ENCODE data around the gene C12orf60.
A peak's percentile ranks its signal among the peaks of the same experiment; 100 is the strongest.

Gene C12orf60

DNA sequence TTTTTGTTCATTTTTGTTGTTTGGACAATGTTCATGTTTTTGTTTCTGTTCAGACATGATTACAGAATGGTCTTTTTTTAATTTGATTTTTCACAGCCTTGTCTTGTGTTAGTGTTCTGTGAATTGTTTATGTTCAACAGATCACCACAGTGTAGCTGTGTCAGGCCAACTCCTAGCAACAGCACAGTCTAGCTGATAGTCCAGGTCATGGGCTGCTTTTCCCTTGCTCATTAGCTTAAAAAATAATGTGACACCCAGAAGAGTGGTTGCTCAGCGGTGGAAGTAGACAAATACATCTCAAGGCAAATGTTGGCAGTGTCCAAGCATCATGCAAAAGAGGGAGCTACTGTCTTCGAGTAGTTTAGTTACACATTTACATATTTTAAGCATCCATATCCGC, 22.6 kb upstream of the C12orf60 start:
- Histone ChIP-seq H3K4me1 (ENCODE audit: insufficient read depth, insufficient read length) (no peaks in the 10 kb centered on the region), H3K36me3 (ENCODE audit: insufficient read depth, insufficient read length, low read length) (peaks cover 21% of the 10 kb centered on the region), H3K9ac (ENCODE audit: insufficient read length, low read depth) (no peak overlapping the region), H3K27me3 (ENCODE audit: insufficient read depth, insufficient read length) (no peaks in the 10 kb centered on the region), H3K4me3 (ENCODE audit: insufficient read length, low read depth) (no peak overlapping the region), H3K9me3 (ENCODE audit: insufficient read depth, low read length) (no peaks in the 10 kb centered on the region)
- no peak for TF ChIP-seq SUZ12 (IDR thresholded peaks at IDR 0.05; ENCODE audit: extremely low read depth, insufficient read depth, insufficient read length)
- TF ChIP-seq ZNF274 (IDR thresholded peaks at IDR 0.05; ENCODE audit: low read depth, low read length) = no peak
- TF ChIP-seq YY1 (IDR thresholded peaks at IDR 0.05; ENCODE audit: insufficient read depth, insufficient read length) = no peak
- DNase-seq (ENCODE audit: low read depth, low spot score) = no peak

- TF ChIP-seq YY1 (IDR thresholded peaks at IDR 0.05; ENCODE audit: insufficient read depth, insufficient read length) = no peak
- TF ChIP-seq ZNF274 (IDR thresholded peaks at IDR 0.05; ENCODE audit: low read depth, low read length) = no peak
- TF ChIP-seq SUZ12 (IDR thresholded peaks at IDR 0.05; ENCODE audit: extremely low read depth, insufficient read depth, insufficient read length) = no peak
- H3K4me3 ChIP-seq (ENCODE audit: insufficient read length, low read depth) = no peak overlapping the region
- DNase-seq (ENCODE audit: low read depth, low spot score) = no peak
- H3K9me3 ChIP-seq (ENCODE audit: insufficient read depth, low read length) = no peaks in the 10 kb centered on the region
- no peaks in the 10 kb centered on the region for H3K4me1 ChIP-seq (ENCODE audit: insufficient read depth, insufficient read length)
- H3K27me3 ChIP-seq (ENCODE audit: insufficient read depth, insufficient read length) = no peaks in the 10 kb centered on the region
- H3K36me3 ChIP-seq (ENCODE audit: insufficient read depth, insufficient read length, low read length) = peaks cover 28% of the 10 kb centered on the region
- no peak overlapping the region for H3K9ac ChIP-seq (ENCODE audit: insufficient read length, low read depth)
Measured at GRCh38 chr12:14781563-14781962, 21.9 kb upstream of the C12orf60 start.

DNA sequence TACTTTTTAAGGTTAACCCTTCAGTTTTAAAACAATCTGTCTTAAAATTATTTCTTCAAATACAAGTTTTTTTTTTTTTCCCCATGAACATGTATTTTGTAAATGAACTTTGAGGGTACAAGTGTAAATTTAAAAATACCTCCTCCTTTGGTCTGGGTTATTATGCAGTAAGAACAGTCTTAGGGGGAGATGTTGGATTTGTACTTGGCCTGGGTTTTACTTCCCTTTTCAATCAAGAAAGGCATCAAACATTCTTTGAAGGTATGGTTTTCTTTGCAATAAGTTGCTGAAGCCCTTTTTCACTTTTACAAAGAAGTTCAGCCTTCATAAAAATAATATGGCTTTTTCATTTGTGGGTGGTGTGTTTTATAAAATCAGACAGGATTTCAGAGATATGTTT, 20.7 kb upstream of the C12orf60 start:
- H3K9me3 ChIP-seq (ENCODE audit: insufficient read depth, low read length) = no peaks in the 10 kb centered on the region
- TF ChIP-seq ZNF274 (IDR thresholded peaks at IDR 0.05; ENCODE audit: low read depth, low read length) (no peak), SUZ12 (IDR thresholded peaks at IDR 0.05; ENCODE audit: extremely low read depth, insufficient read depth, insufficient read length) (no peak), YY1 (IDR thresholded peaks at IDR 0.05; ENCODE audit: insufficient read depth, insufficient read length) (no peak)
- H3K36me3 ChIP-seq (ENCODE audit: insufficient read depth, insufficient read length, low read length) = peaks cover 40% of the 10 kb centered on the region
- no peak overlapping the region for H3K9ac ChIP-seq (ENCODE audit: insufficient read length, low read depth)
- no peaks in the 10 kb centered on the region for H3K4me1 ChIP-seq (ENCODE audit: insufficient read depth, insufficient read length)
- H3K27me3 ChIP-seq (ENCODE audit: insufficient read depth, insufficient read length) = no peaks in the 10 kb centered on the region
- no peak for DNase-seq (ENCODE audit: low read depth, low spot score)
- H3K4me3 ChIP-seq (ENCODE audit: insufficient read length, low read depth) = no peak overlapping the region

GRCh38 chr12:14784471-14784870, 19.0 kb upstream of the C12orf60 start:
- DNase-seq (ENCODE audit: low read depth, low spot score) = no peak
- H3K36me3 ChIP-seq (ENCODE audit: insufficient read depth, insufficient read length, low read length) = peaks cover 57% of the 10 kb centered on the region
- no peak for TF ChIP-seq SUZ12 (IDR thresholded peaks at IDR 0.05; ENCODE audit: extremely low read depth, insufficient read depth, insufficient read length)
- TF ChIP-seq YY1 (IDR thresholded peaks at IDR 0.05; ENCODE audit: insufficient read depth, insufficient read length) = no peak
- no peak for TF ChIP-seq ZNF274 (IDR thresholded peaks at IDR 0.05; ENCODE audit: low read depth, low read length)

DNA sequence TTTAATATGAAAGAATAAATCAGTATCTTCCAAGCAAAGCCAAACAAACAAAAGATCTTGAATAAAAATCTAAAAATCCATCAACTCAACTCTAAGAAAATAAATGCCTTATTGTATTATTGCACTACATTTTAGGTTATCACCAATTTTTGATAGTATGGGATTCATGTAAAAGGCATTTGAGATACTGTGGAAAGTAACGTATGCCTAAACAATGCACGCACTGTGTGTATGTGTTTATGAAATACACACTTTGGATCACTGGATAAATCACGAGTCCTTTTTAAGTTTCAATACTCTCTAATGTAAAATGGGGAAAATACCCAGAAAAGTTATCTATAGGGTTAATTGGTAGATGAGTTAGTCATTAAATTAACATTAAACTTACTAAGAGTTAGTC, 17.9 kb upstream of the C12orf60 start:
- TF ChIP-seq ZNF274 (IDR thresholded peaks at IDR 0.05; ENCODE audit: low read depth, low read length) (no peak), YY1 (IDR thresholded peaks at IDR 0.05; ENCODE audit: insufficient read depth, insufficient read length) (no peak), SUZ12 (IDR thresholded peaks at IDR 0.05; ENCODE audit: extremely low read depth, insufficient read depth, insufficient read length) (no peak)
- H3K36me3 ChIP-seq (ENCODE audit: insufficient read depth, insufficient read length, low read length) = peaks cover 68% of the 10 kb centered on the region
- H3K4me1 ChIP-seq (ENCODE audit: insufficient read depth, insufficient read length) = no peaks in the 10 kb centered on the region
- no peak overlapping the region for H3K4me3 ChIP-seq (ENCODE audit: insufficient read length, low read depth)
- no peak for DNase-seq (ENCODE audit: low read depth, low spot score)
- H3K9ac ChIP-seq (ENCODE audit: insufficient read length, low read depth) = no peak overlapping the region
- H3K9me3 ChIP-seq (ENCODE audit: insufficient read depth, low read length) = no peaks in the 10 kb centered on the region
- H3K27me3 ChIP-seq (ENCODE audit: insufficient read depth, insufficient read length) = no peaks in the 10 kb centered on the region

More at GRCh38 chr12:14784471-14784870, 19.0 kb upstream of the C12orf60 start:
- Histone ChIP-seq H3K9me3 (ENCODE audit: insufficient read depth, low read length) (no peaks in the 10 kb centered on the region), H3K4me3 (ENCODE audit: insufficient read length, low read depth) (no peak overlapping the region), H3K27me3 (ENCODE audit: insufficient read depth, insufficient read length) (no peaks in the 10 kb centered on the region), H3K9ac (ENCODE audit: insufficient read length, low read depth) (no peak overlapping the region), H3K4me1 (ENCODE audit: insufficient read depth, insufficient read length) (no peaks in the 10 kb centered on the region)

DNA sequence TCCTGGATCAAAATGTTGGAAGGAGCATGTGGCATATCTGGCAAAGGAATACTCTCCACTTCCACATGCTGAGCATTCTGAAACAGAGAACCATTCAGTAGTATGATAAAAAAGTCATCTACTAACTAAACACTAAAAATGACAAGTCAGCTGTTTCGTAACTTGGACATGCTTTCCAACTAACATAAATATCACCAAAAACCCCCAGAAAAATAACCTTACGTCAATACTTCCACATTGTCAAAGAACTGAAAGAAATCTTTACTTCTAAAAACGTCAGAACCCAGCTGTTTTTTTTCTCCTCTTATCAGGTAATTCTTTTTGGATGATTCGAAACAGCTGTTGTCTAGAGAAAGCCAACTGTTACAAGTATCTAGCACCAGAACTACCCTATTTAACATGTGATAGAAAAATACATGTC, 8.4 kb upstream of the C12orf60 start:
- H3K4me1 ChIP-seq (ENCODE audit: insufficient read depth, insufficient read length) = no peaks in the 10 kb centered on the region
- H3K9me3 ChIP-seq (ENCODE audit: insufficient read depth, low read length) = no peaks in the 10 kb centered on the region
- H3K27me3 ChIP-seq (ENCODE audit: insufficient read depth, insufficient read length) = no peaks in the 10 kb centered on the region
- TF ChIP-seq ZNF274 (IDR thresholded peaks at IDR 0.05; ENCODE audit: low read depth, low read length) (no peak), SUZ12 (IDR thresholded peaks at IDR 0.05; ENCODE audit: extremely low read depth, insufficient read depth, insufficient read length) (no peak), YY1 (IDR thresholded peaks at IDR 0.05; ENCODE audit: insufficient read depth, insufficient read length) (no peak)
- H3K9ac ChIP-seq (ENCODE audit: insufficient read length, low read depth) = no peak overlapping the region
- no peak overlapping the region for H3K4me3 ChIP-seq (ENCODE audit: insufficient read length, low read depth)
- no peak for DNase-seq (ENCODE audit: low read depth, low spot score)
- peaks cover 96% of the 10 kb centered on the region for H3K36me3 ChIP-seq (ENCODE audit: insufficient read depth, insufficient read length, low read length)

- DNase-seq (ENCODE audit: low read depth, low spot score) = no peak
- H3K27me3 ChIP-seq (ENCODE audit: insufficient read depth, insufficient read length) = no peaks in the 10 kb centered on the region
- TF ChIP-seq YY1 (IDR thresholded peaks at IDR 0.05; ENCODE audit: insufficient read depth, insufficient read length) (no peak), SUZ12 (IDR thresholded peaks at IDR 0.05; ENCODE audit: extremely low read depth, insufficient read depth, insufficient read length) (no peak), ZNF274 (IDR thresholded peaks at IDR 0.05; ENCODE audit: low read depth, low read length) (no peak)
- H3K4me1 ChIP-seq (ENCODE audit: insufficient read depth, insufficient read length) = no peaks in the 10 kb centered on the region
- peak overlapping the region; percentile 98 for H3K4me3 ChIP-seq (ENCODE audit: insufficient read length, low read depth)
- H3K36me3 ChIP-seq (ENCODE audit: insufficient read depth, insufficient read length, low read length) = peaks cover 47% of the 10 kb centered on the region
- no peaks in the 10 kb centered on the region for H3K9me3 ChIP-seq (ENCODE audit: insufficient read depth, low read length)
- H3K9ac ChIP-seq (ENCODE audit: insufficient read length, low read depth) = peak overlapping the region; percentile 97
Measured at GRCh38 chr12:14802247-14802646, 1.2 kb upstream of the C12orf60 start.

DNA sequence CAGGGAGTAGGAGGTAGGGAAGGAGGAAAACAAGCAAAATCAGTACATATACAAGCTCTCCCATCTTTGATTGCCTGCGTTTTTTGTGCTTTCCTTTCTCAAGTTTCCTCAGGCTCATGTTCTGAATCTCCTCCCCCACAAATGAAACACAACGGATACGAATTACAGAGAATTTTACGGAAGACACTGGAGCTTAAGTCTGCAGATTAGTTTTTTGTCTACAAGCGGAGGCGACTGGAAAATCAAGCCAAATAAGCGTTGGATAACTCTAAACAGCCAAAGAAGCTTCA, 804 bp upstream of the C12orf60 start:
- DNase-seq (ENCODE audit: low read depth, low spot score) = no peak
- Histone ChIP-seq H3K9me3 (ENCODE audit: insufficient read depth, low read length) (no peaks in the 10 kb centered on the region), H3K4me3 (ENCODE audit: insufficient read length, low read depth) (peak overlapping the region; percentile 98)

More for the DNA sequence above, 804 bp upstream of the C12orf60 start:
- no peaks in the 10 kb centered on the region for H3K27me3 ChIP-seq (ENCODE audit: insufficient read depth, insufficient read length)
- H3K4me1 ChIP-seq (ENCODE audit: insufficient read depth, insufficient read length) = no peaks in the 10 kb centered on the region
- H3K9ac ChIP-seq (ENCODE audit: insufficient read length, low read depth) = peak overlapping the region; percentile 97
- H3K36me3 ChIP-seq (ENCODE audit: insufficient read depth, insufficient read length, low read length) = peaks cover 43% of the 10 kb centered on the region
- TF ChIP-seq YY1 (IDR thresholded peaks at IDR 0.05; ENCODE audit: insufficient read depth, insufficient read length) (no peak), ZNF274 (IDR thresholded peaks at IDR 0.05; ENCODE audit: low read depth, low read length) (no peak)
